Measurements from ENCODE around the gene GFPT1. TPM values are rescaled to one million over a fixed set of nuclear protein-coding genes. Genes with fewer than 3 reads are reported as not detected.

Gene GFPT1
- total and polyA plus RNA-seq, 8 donors = 4.1 to 107 (median 17.4) TPM

DNA sequence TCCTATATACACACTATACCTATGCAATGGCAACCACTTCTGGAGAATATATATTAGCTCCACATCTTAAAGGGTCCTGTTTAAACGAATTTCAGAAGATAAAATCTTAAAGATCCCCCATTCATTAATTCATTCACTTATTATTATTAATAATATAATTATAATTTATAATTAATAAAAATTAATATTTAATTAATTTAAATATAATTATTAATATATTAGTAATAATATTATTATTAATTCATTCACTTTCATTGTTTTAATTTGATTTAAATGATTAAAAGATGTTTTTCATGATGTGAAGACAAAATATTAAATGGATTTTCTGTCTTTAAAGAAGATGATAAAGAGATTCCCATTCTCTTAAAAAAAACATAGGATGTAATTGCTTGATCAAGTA, 29.1 kb upstream of the GFPT1 start:
- intact Hi-C loops (cut with DNase I; ENCODE audit: low total_unique reads) = no loop called here
- WGBS, 5 donors = 70 to 91% (median 78%) methylated on average over 1 of the region's 1 CpG
- no peak overlapping the region for H3K4me3 ChIP-seq
- TF ChIP-seq POLR2AphosphoS5 (IDR thresholded peaks at IDR 0.05) (no peak), EP300 (IDR thresholded peaks at IDR 0.05) (no peak), POLR2A (IDR thresholded peaks at IDR 0.05) (no peak)
- TF ChIP-seq, protein P1, sequence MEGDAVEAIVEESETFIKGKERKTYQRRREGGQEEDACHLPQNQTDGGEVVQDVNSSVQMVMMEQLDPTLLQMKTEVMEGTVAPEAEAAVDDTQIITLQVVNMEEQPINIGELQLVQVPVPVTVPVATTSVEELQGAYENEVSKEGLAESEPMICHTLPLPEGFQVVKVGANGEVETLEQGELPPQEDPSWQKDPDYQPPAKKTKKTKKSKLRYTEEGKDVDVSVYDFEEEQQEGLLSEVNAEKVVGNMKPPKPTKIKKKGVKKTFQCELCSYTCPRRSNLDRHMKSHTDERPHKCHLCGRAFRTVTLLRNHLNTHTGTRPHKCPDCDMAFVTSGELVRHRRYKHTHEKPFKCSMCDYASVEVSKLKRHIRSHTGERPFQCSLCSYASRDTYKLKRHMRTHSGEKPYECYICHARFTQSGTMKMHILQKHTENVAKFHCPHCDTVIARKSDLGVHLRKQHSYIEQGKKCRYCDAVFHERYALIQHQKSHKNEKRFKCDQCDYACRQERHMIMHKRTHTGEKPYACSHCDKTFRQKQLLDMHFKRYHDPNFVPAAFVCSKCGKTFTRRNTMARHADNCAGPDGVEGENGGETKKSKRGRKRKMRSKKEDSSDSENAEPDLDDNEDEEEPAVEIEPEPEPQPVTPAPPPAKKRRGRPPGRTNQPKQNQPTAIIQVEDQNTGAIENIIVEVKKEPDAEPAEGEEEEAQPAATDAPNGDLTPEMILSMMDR (IDR thresholded peaks at IDR 0.05) = no peak
- H3K27me3 ChIP-seq = no peaks in the 10 kb centered on the region
- DNase-seq = no peak
- H3K27ac ChIP-seq = no peak overlapping the region
- no peaks in the 10 kb centered on the region for H3K4me1 ChIP-seq
- H3K36me3 ChIP-seq = peaks cover 31 to 93% (median 89%) of the 10 kb centered on the region in 4 donors
- no peaks in the 10 kb centered on the region for H3K9me3 ChIP-seq

- no peak for DNase-seq
- peaks cover 15 to 82% (median 78%) of the 10 kb centered on the region in 4 donors for H3K36me3 ChIP-seq
- H3K27me3 ChIP-seq = no peaks in the 10 kb centered on the region
Measured at GRCh38 chr2:69411120-69411519, 24.1 kb upstream of the GFPT1 start.

DNA sequence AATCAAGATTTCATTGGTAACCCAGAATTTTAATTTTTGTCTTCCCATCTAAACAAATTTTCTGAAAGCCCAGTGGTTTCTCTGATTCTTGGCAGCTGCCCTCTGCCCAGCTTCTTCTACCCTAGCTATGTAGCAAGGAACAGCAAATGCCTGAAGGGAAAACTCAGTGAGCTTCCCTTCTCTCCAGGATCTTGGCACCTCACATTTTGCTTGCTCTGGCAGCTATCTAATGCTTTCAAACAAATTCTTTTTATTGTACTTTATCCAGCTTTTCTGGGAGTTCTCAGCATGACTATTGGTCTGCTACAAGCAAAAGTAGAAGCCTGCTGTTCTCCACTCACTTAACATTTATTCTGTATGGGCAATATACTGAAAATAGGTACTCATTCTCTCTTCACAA, 18.3 kb upstream of the GFPT1 start:
- Histone ChIP-seq H3K27me3 (no peaks in the 10 kb centered on the region), H3K4me3 (no peak overlapping the region), H3K36me3 (peaks cover 22 to 84% (median 80%) of the 10 kb centered on the region in 4 donors), H3K9me3 (no peaks in the 10 kb centered on the region), H3K4me1 (no peaks in the 10 kb centered on the region), H3K27ac (no peak overlapping the region)
- no peak for DNase-seq
- intact Hi-C loops (cut with DNase I; ENCODE audit: low total_unique reads) = no loop called here
- TF ChIP-seq, protein P1 (IDR thresholded peaks at IDR 0.05) = no peak
- no peak for TF ChIP-seq POLR2A (IDR thresholded peaks at IDR 0.05)
- TF ChIP-seq EP300 (IDR thresholded peaks at IDR 0.05) = no peak
- no peak for TF ChIP-seq POLR2AphosphoS5 (IDR thresholded peaks at IDR 0.05)

More at GRCh38 chr2:69411120-69411519, 24.1 kb upstream of the GFPT1 start:
- Histone ChIP-seq H3K4me3 (no peak overlapping the region), H3K4me1 (no peaks in the 10 kb centered on the region), H3K27ac (no peak overlapping the region), H3K9me3 (no peaks in the 10 kb centered on the region)
- intact Hi-C loops (cut with DNase I; ENCODE audit: low total_unique reads) = no loop called here
- TF ChIP-seq POLR2AphosphoS5 (IDR thresholded peaks at IDR 0.05) (no peak), EP300 (IDR thresholded peaks at IDR 0.05) (no peak), POLR2A (IDR thresholded peaks at IDR 0.05) (no peak)
- TF ChIP-seq, protein P1 (IDR thresholded peaks at IDR 0.05) = no peak

DNA sequence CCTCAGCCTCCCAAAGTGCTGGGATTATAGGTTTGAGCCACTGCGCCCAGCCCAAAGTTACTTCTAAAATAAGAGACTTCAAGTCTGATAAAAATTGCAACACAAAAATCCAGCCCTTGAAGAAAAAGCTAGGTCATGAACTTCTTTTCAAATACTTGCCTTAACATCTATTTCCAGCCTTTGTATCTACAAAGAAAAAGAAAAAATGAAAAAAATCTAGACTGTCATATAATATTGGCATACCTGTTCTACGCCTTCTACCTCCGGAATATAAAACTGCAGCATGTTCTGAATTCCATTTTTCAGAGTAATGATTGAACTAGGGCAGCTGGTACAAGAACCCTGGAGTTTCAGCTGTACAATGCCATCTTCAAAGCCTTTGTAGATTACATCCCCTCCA, 13.1 kb upstream of the GFPT1 start:
- WGBS, 5 donors = 90 to 99% (median 95%) methylated on average over 3 of the region's 3 CpGs
- TF ChIP-seq POLR2AphosphoS5 (IDR thresholded peaks at IDR 0.05) = no peak
- no peak for TF ChIP-seq EP300 (IDR thresholded peaks at IDR 0.05)
- TF ChIP-seq, protein P1 (IDR thresholded peaks at IDR 0.05) = no peak
- TF ChIP-seq POLR2A (IDR thresholded peaks at IDR 0.05) = no peak
- Histone ChIP-seq H3K9me3 (no peaks in the 10 kb centered on the region), H3K27ac (no peak overlapping the region), H3K4me3 (no peak overlapping the region), H3K36me3 (peaks cover 35 to 92% (median 81%) of the 10 kb centered on the region in 4 donors), H3K4me1 (peaks cover 0 to 12% (median 6%) of the 10 kb centered on the region in 4 donors), H3K27me3 (no peaks in the 10 kb centered on the region)
- DNase-seq = no peak
- intact Hi-C loops (cut with DNase I; ENCODE audit: low total_unique reads) = no loop called here

All from stomach (tissue), 9 donors.